GM23338 (cell line): ENCODE measurements around the gene SYVN1.

Experiments
- CTCF ChIP-seq, 2 experiments: fragments of 200-600 bp in 1 of 2; sonication (generic) in 1 of 2; conservative IDR thresholded peaks; 2 replicates each; pipeline versions ENCODE4 v1.5.1 to v1.6.1; 2016 to 2017; ENCODE audit warnings: antibody characterized with exemption in 2 of 2, low read depth in 2 of 2, mild to moderate bottlenecking in 2 of 2, moderate library complexity in 1 of 2
- POLR2AphosphoS5 ChIP-seq: IDR thresholded peaks from 2 replicates; pipeline ENCODE4 v1.6.1; 2016; ENCODE audit warnings: antibody characterized with exemption, low read depth
- ZNF114 ChIP-seq: fragments of 250-450 bp; sonication (Bioruptor Pico); IDR thresholded peaks from 2 replicates; pipeline ENCODE4 v1.5.0; 2020; ENCODE audit warnings: mild to moderate bottlenecking, moderate library complexity

GRCh38 chr11:65111744-65112545, 22.4 kb downstream of the SYVN1 start, which contains the start of gene TM7SF2:
- no peak for TF ChIP-seq CTCF (conservative IDR thresholded peaks at IDR 0.05; ENCODE audit: low read depth in 2 of 2)
- TF ChIP-seq POLR2AphosphoS5, result peak; percentile 96
- TF ChIP-seq ZNF114 (CRISPR knock-in tag), result no peak
